GM23248 (cell line): Measurements from ENCODE around the gene MACROD2.

Source experiments
- EZH2 ChIP-seq: fragments of 200-600 bp; sonication (generic); IDR thresholded peaks from 2 replicates; pipeline ENCODE4 v1.6.1; 2018; ENCODE audit warnings: antibody characterized with exemption, mild to moderate bottlenecking; ENCODE audit not compliant: insufficient read depth, poor library complexity, severe bottlenecking
- EZH2phosphoT487 ChIP-seq: fragments of 200-600 bp; sonication (generic); IDR thresholded peaks from 2 replicates; pipeline ENCODE4 v1.6.1; 2018; ENCODE audit warnings: antibody characterized with exemption, moderate library complexity, mild to moderate bottlenecking, low read depth; ENCODE audit not compliant: insufficient read depth

GRCh38 chr20:15140286-15140685 is 1145.0 kb downstream of the MACROD2 start:
- no peak for TF ChIP-seq EZH2phosphoT487
- TF ChIP-seq EZH2 = no peak
